ENCODE measurements around the gene HIPK2. TPM values are rescaled to one million over a fixed set of nuclear protein-coding genes. Genes with fewer than 3 reads are reported as not detected.
A peak's percentile ranks its signal among the peaks of the same experiment; 100 is the strongest.

HIPK2 gene
- total and polyA plus RNA-seq, 2 experiments from 2014 or later, result 18.2 to 22.9 TPM

- Histone ChIP-seq H3K36me3 (replicated peaks; ENCODE audit: insufficient read depth, low read depth) (no peaks in the 10 kb centered on the region), H3K4me2 (peak overlapping the region; percentile 42), H3K9me3 (ENCODE audit: low read depth) (no peaks in the 10 kb centered on the region), H3K9me2 (replicated peaks; ENCODE audit: insufficient read depth) (no peaks in the 10 kb centered on the region), H3K4me3 (no peak overlapping the region), H3K27me3 (no peaks in the 10 kb centered on the region), H3K79me2 (no peaks in the 10 kb centered on the region), H3K27ac (peak overlapping the region; percentile 26), H3K4me1 (ENCODE audit: insufficient read depth) (peaks cover 13% of the 10 kb centered on the region), H4K20me1 (ENCODE audit: insufficient read depth, poor library complexity, severe bottlenecking) (no peaks in the 10 kb centered on the region), H2AFZ (no peak overlapping the region)
- TF ChIP-seq, protein P1, sequence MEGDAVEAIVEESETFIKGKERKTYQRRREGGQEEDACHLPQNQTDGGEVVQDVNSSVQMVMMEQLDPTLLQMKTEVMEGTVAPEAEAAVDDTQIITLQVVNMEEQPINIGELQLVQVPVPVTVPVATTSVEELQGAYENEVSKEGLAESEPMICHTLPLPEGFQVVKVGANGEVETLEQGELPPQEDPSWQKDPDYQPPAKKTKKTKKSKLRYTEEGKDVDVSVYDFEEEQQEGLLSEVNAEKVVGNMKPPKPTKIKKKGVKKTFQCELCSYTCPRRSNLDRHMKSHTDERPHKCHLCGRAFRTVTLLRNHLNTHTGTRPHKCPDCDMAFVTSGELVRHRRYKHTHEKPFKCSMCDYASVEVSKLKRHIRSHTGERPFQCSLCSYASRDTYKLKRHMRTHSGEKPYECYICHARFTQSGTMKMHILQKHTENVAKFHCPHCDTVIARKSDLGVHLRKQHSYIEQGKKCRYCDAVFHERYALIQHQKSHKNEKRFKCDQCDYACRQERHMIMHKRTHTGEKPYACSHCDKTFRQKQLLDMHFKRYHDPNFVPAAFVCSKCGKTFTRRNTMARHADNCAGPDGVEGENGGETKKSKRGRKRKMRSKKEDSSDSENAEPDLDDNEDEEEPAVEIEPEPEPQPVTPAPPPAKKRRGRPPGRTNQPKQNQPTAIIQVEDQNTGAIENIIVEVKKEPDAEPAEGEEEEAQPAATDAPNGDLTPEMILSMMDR (IDR thresholded peaks at IDR 0.05; ENCODE audit: poor library complexity), result no peak
- TF ChIP-seq EZH2 (IDR thresholded peaks at IDR 0.05; ENCODE audit: borderline replicate concordance) (no peak), EZH2phosphoT487 (IDR thresholded peaks at IDR 0.05; ENCODE audit: low read depth, severe bottlenecking, unreplicated experiment) (no peak)
- WGBS (ENCODE audit: low lambda C conversion rate, missing lambda C conversion rate), result 56% methylated on average over 8 of the region's 8 CpGs
- peak; percentile 31 for DNase-seq (ENCODE audit: low spot score)
Observed at GRCh38 chr7:139823959-139824521, 46.2 kb upstream of the HIPK2 start.

- no peak overlapping the region for H3K4me3 ChIP-seq
- WGBS (ENCODE audit: low lambda C conversion rate, missing lambda C conversion rate), result 97% methylated on average over 9 of the region's 9 CpGs
- H3K36me3 ChIP-seq (replicated peaks; ENCODE audit: insufficient read depth, low read depth), result no peaks in the 10 kb centered on the region
- no peak overlapping the region for H2AFZ ChIP-seq
- TF ChIP-seq, protein P1 (IDR thresholded peaks at IDR 0.05; ENCODE audit: poor library complexity), result no peak
- TF ChIP-seq EZH2phosphoT487 (IDR thresholded peaks at IDR 0.05; ENCODE audit: low read depth, severe bottlenecking, unreplicated experiment) (no peak), EZH2 (IDR thresholded peaks at IDR 0.05; ENCODE audit: borderline replicate concordance) (no peak)
- DNase-seq (ENCODE audit: low spot score), result no peak
- H3K4me2 ChIP-seq, result no peak overlapping the region
- no peaks in the 10 kb centered on the region for H3K27me3 ChIP-seq
- no peaks in the 10 kb centered on the region for H3K9me2 ChIP-seq (replicated peaks; ENCODE audit: insufficient read depth)
- peaks cover 12% of the 10 kb centered on the region for H3K4me1 ChIP-seq (ENCODE audit: insufficient read depth)
- no peaks in the 10 kb centered on the region for H3K79me2 ChIP-seq
- no peaks in the 10 kb centered on the region for H3K9me3 ChIP-seq (ENCODE audit: low read depth)
- no peak overlapping the region for H3K27ac ChIP-seq
- H4K20me1 ChIP-seq (ENCODE audit: insufficient read depth, poor library complexity, severe bottlenecking), result no peaks in the 10 kb centered on the region
Observed at GRCh38 chr7:139822855-139823254, 45.1 kb upstream of the HIPK2 start.

DNA sequence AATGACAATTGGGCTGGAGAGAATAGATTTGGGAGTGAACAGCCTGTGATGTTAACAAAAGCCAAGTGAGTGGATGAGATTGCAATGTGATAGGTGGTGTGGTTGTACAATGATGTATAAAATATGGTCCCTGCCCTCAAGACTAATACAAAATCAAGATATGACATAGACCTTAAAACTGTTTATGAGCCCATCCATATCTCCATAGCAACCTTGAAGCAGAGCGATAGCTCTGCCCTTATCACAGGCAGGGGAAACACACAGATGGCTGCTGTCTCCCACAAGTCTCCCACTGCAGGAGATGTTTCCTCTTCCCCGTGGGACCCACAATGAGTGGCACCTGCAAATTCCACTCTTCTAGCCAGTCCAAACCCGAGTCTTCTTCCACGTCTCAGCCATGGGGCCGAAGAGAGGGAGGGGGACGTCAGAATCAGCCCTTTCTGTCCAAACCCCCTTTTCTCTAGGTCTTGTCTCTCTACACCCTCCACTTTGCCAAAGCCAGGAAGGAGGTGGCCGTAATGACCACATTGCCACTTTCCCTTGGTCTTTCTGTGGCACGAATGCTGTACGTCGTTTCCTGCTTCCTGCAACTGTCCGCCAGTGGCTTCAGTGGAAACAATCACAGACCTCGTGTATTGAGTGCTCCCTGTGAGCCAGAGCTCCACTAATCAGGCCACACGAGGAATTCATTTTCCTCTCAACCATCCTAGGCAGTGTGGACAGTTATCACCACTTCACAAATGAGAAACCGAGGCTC is 43.7 kb upstream of the HIPK2 start:
- Histone ChIP-seq H3K4me3 (no peak overlapping the region), H3K4me1 (ENCODE audit: insufficient read depth) (peaks cover 12% of the 10 kb centered on the region), H4K20me1 (ENCODE audit: insufficient read depth, poor library complexity, severe bottlenecking) (no peaks in the 10 kb centered on the region), H3K36me3 (replicated peaks; ENCODE audit: insufficient read depth, low read depth) (no peaks in the 10 kb centered on the region), H3K9me2 (replicated peaks; ENCODE audit: insufficient read depth) (no peaks in the 10 kb centered on the region), H3K79me2 (no peaks in the 10 kb centered on the region), H3K9me3 (ENCODE audit: low read depth) (no peaks in the 10 kb centered on the region), H2AFZ (no peak overlapping the region), H3K4me2 (no peak overlapping the region), H3K27me3 (no peaks in the 10 kb centered on the region), H3K27ac (no peak overlapping the region)
- WGBS (ENCODE audit: low lambda C conversion rate, missing lambda C conversion rate), result 82% methylated on average over 14 of the region's 14 CpGs
- no peak for DNase-seq (ENCODE audit: low spot score)
- no peak for TF ChIP-seq EZH2 (IDR thresholded peaks at IDR 0.05; ENCODE audit: borderline replicate concordance)
- TF ChIP-seq, protein P1 (IDR thresholded peaks at IDR 0.05; ENCODE audit: poor library complexity), result no peak
- no peak for TF ChIP-seq EZH2phosphoT487 (IDR thresholded peaks at IDR 0.05; ENCODE audit: low read depth, severe bottlenecking, unreplicated experiment)

Measured in hepatocyte (in vitro differentiated cells).